HEK293T (cell line): ENCODE measurements around the gene LINGO1.

Source experiments
- BHLHE40 ChIP-seq: fragments of 450-650 bp; IDR thresholded peaks from 2 replicates; pipeline ENCODE4 v1.6.1; 2016; ENCODE audit warnings: mild to moderate bottlenecking, moderate library complexity, borderline replicate concordance
- FOXA1 ChIP-seq: fragments of 450-650 bp; IDR thresholded peaks from 2 replicates; pipeline ENCODE4 v1.6.1; 2016; ENCODE audit warnings: mild to moderate bottlenecking
- HDGF ChIP-seq: fragments of 450-650 bp; IDR thresholded peaks from 2 replicates; pipeline ENCODE4 v1.6.1; 2017; ENCODE audit warnings: antibody characterized with exemption, borderline replicate concordance
- L3MBTL2 ChIP-seq: fragments of 450-650 bp; conservative IDR thresholded peaks from 2 replicates; pipeline ENCODE4 v1.6.1; 2016; ENCODE audit warnings: mild to moderate bottlenecking
- SP1 ChIP-seq: fragments of 450-650 bp; IDR thresholded peaks from 2 replicates; pipeline ENCODE4 v1.6.1; 2017

DNA sequence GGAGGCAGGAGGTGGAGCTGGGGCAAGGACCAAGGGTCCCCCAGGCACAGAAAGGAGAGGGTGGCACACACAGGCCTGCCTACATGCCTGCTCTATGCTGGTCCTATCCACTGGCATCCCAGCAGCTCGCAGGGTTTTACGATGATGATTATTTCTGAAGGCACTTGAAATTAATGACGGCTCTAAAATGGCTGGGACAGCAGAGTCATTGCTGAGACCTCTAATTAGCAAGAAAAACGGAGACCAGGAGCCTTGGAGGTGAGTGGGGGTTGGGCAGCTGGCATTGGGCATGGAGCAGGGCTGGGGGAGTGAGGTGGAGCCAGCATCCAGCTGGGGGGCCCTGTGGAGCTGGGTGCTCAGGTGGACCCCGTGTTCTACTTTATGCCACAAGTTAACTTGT is 3.5 kb upstream of the LINGO1 start:
- TF ChIP-seq SP1 (no peak), BHLHE40 (no peak), HDGF (no peak), L3MBTL2 (no peak), FOXA1 (no peak)
